ENCODE data around the gene FAM50B. TPM values are rescaled to one million over a fixed set of nuclear protein-coding genes. Genes with fewer than 3 reads are reported as not detected.
A peak's percentile ranks its signal among the peaks of the same experiment; 100 is the strongest.

FAM50B gene
- total RNA-seq, 2 experiments from 2014 or later, result not detected

GRCh38 chr6:3887150-3887700 lies 38.1 kb downstream of the FAM50B start:
- no peak overlapping the region for H2AFZ ChIP-seq (ENCODE audit: low read length)
- H3K4me3 ChIP-seq (ENCODE audit: low read depth, low read length, poor library complexity, severe bottlenecking), result no peak overlapping the region
- no peak overlapping the region for H3K27ac ChIP-seq (ENCODE audit: low read depth, low read length, poor library complexity, severe bottlenecking)
- H3K4me1 ChIP-seq (ENCODE audit: insufficient read depth, low read length, poor library complexity, severe bottlenecking), result no peaks in the 10 kb centered on the region
- H3K4me2 ChIP-seq (ENCODE audit: low read length), result no peak overlapping the region
- H3K9me2 ChIP-seq (ENCODE audit: insufficient read depth, low read length), result no peaks in the 10 kb centered on the region
- no peak for DNase-seq (ENCODE audit: low spot score)
- TF ChIP-seq CTCF (conservative IDR thresholded peaks at IDR 0.05; ENCODE audit: low read length), result peak; percentile 44
- TF ChIP-seq EZH2phosphoT487 (IDR thresholded peaks at IDR 0.05; ENCODE audit: borderline replicate concordance, low read depth, low read length), result no peak
- no peaks in the 10 kb centered on the region for H4K20me1 ChIP-seq (ENCODE audit: insufficient read depth, low read length)
- H3K9me3 ChIP-seq (ENCODE audit: low read length), result no peaks in the 10 kb centered on the region
- H3K79me2 ChIP-seq (ENCODE audit: insufficient read depth, low read depth, low read length), result no peaks in the 10 kb centered on the region
- CTCF ChIA-PET (ENCODE audit: unreplicated experiment), result no interaction called here
- no peaks in the 10 kb centered on the region for H3K36me3 ChIP-seq (ENCODE audit: insufficient read depth, low read length)
- BruUV-seq (replicated peaks), result no TSS peak
- intact Hi-C loops (cut with micrococcal nuclease; ENCODE audit: unreplicated experiment), result no loop called here
- POLR2A ChIA-PET, result no interaction called here

- ChIA-PET POLR2A (no interaction called here), CTCF (ENCODE audit: unreplicated experiment) (no interaction called here)
- no peaks in the 10 kb centered on the region for H3K4me1 ChIP-seq (ENCODE audit: insufficient read depth, low read length, poor library complexity, severe bottlenecking)
- H3K4me3 ChIP-seq (ENCODE audit: low read depth, low read length, poor library complexity, severe bottlenecking), result no peak overlapping the region
- no peaks in the 10 kb centered on the region for H3K9me3 ChIP-seq (ENCODE audit: low read length)
- H4K20me1 ChIP-seq (ENCODE audit: insufficient read depth, low read length), result no peaks in the 10 kb centered on the region
- no peaks in the 10 kb centered on the region for H3K79me2 ChIP-seq (ENCODE audit: insufficient read depth, low read depth, low read length)
- H3K36me3 ChIP-seq (ENCODE audit: insufficient read depth, low read length), result no peaks in the 10 kb centered on the region
- intact Hi-C loops (cut with micrococcal nuclease; ENCODE audit: unreplicated experiment), result no loop called here
- no peak overlapping the region for H2AFZ ChIP-seq (ENCODE audit: low read length)
- H3K27ac ChIP-seq (ENCODE audit: low read depth, low read length, poor library complexity, severe bottlenecking), result no peak overlapping the region
- no peak for DNase-seq (ENCODE audit: low spot score)
- no TSS peak for BruUV-seq (replicated peaks)
- no peaks in the 10 kb centered on the region for H3K9me2 ChIP-seq (ENCODE audit: insufficient read depth, low read length)
- H3K4me2 ChIP-seq (ENCODE audit: low read length), result no peak overlapping the region
- no peak for TF ChIP-seq EZH2phosphoT487 (IDR thresholded peaks at IDR 0.05; ENCODE audit: borderline replicate concordance, low read depth, low read length)
- no peak for TF ChIP-seq CTCF (conservative IDR thresholded peaks at IDR 0.05; ENCODE audit: low read length)
Measured at GRCh38 chr6:3888153-3888957, 39.2 kb downstream of the FAM50B start.

- Histone ChIP-seq H4K20me1 (ENCODE audit: insufficient read depth, low read length) (no peaks in the 10 kb centered on the region), H3K79me2 (ENCODE audit: insufficient read depth, low read depth, low read length) (no peaks in the 10 kb centered on the region), H2AFZ (ENCODE audit: low read length) (no peak overlapping the region), H3K4me3 (ENCODE audit: low read depth, low read length, poor library complexity, severe bottlenecking) (no peak overlapping the region), H3K4me2 (ENCODE audit: low read length) (no peak overlapping the region), H3K27ac (ENCODE audit: low read depth, low read length, poor library complexity, severe bottlenecking) (no peak overlapping the region), H3K4me1 (ENCODE audit: insufficient read depth, low read length, poor library complexity, severe bottlenecking) (no peaks in the 10 kb centered on the region), H3K9me2 (ENCODE audit: insufficient read depth, low read length) (no peaks in the 10 kb centered on the region), H3K36me3 (ENCODE audit: insufficient read depth, low read length) (no peaks in the 10 kb centered on the region), H3K9me3 (ENCODE audit: low read length) (no peaks in the 10 kb centered on the region)
- BruUV-seq (replicated peaks), result no TSS peak
- no peak for TF ChIP-seq EZH2phosphoT487 (IDR thresholded peaks at IDR 0.05; ENCODE audit: borderline replicate concordance, low read depth, low read length)
- no peak for TF ChIP-seq CTCF (conservative IDR thresholded peaks at IDR 0.05; ENCODE audit: low read length)
- POLR2A ChIA-PET, result no interaction called here
- intact Hi-C loops (cut with micrococcal nuclease; ENCODE audit: unreplicated experiment), result no loop called here
- no peak for DNase-seq (ENCODE audit: low spot score)
- CTCF ChIA-PET (ENCODE audit: unreplicated experiment), result no interaction called here
Measured at GRCh38 chr6:3890047-3890446, 40.9 kb downstream of the FAM50B start.
